SK-N-SH (cell line): ENCODE results near the gene GGTLC1. TPM values are rescaled to one million over a fixed set of nuclear protein-coding genes. Genes with fewer than 3 reads are reported as not detected.

Experiments used
- CTCF ChIA-PET: fragments of 300-600, 350-600 bp; formaldehyde crosslinking; extraction: SDS; loops from one replicate; lab custom pipeline; 2021; lab: Yijun Ruan, JAX
- POLR2A ChIA-PET: fragments of 350-600 bp; sonication (Branson Sonifier 250); formaldehyde crosslinking; extraction: SDS; loops from one replicate; lab custom pipeline; 2020; ENCODE audit warnings: antibody characterized with exemption, inconsistent platforms; lab: Yijun Ruan, JAX
- DNase-seq: peaks from one replicate; pipeline ENCODE4 v3.0.0; 2012
- H2AFZ ChIP-seq: fragments of 200-600 bp; sonication (generic); 2 replicates; pipeline ENCODE4 v1.8.1; 2016; ENCODE audit warnings: antibody characterized with exemption, mild to moderate bottlenecking, low read depth
- H3F3A ChIP-seq: fragments of 200-600 bp; sonication (generic); replicated peaks from 2 replicates; pipeline ENCODE3; 2016; ENCODE audit warnings: antibody characterized with exemption, mild to moderate bottlenecking; ENCODE audit not compliant: insufficient read depth
- H3K27ac ChIP-seq, 2 experiments: fragments of 200-500 bp in 1 of 2; fragments of 200-600 bp in 1 of 2; sonication (Bioruptor generic) in 1 of 2; sonication (generic), shearing (Covaris generic) in 1 of 2; 2 replicates each; pipeline versions ENCODE4 v1.5.1 to v1.6.1; 2014 to 2016; ENCODE audit warnings: low read depth in 2 of 2, inconsistent platforms in 1 of 2, low read length in 1 of 2, mild to moderate bottlenecking in 1 of 2, mixed read lengths in 1 of 2
- H3K27me3 ChIP-seq: fragments of 200-600 bp; sonication (generic), shearing (Covaris generic); 2 replicates; pipeline ENCODE4 v1.6.1; 2016; ENCODE audit warnings: mixed run types; ENCODE audit not compliant: insufficient read depth
- H3K36me3 ChIP-seq, 2 experiments: fragments of 200-500 bp in 1 of 2; fragments of 200-600 bp in 1 of 2; sonication (Bioruptor generic) in 1 of 2; sonication (generic) in 1 of 2; replicated peaks in 1 of 2; 2 replicates each; pipeline versions ENCODE3 to v1.5.1; 2014 to 2016; ENCODE audit warnings: low read length in 1 of 2, mild to moderate bottlenecking in 1 of 2; ENCODE audit not compliant: insufficient read depth in 2 of 2, control insufficient read depth in 1 of 2
- H3K4me1 ChIP-seq, 2 experiments: fragments of 200-500 bp in 1 of 2; fragments of 200-600 bp in 1 of 2; sonication (Bioruptor generic) in 1 of 2; sonication (generic), shearing (Covaris generic) in 1 of 2; 2 replicates each; pipeline versions ENCODE4 v1.5.1 to v1.6.1; 2014 to 2016; ENCODE audit warnings: low read depth in 1 of 2, low read length in 1 of 2, mixed run types in 1 of 2; ENCODE audit not compliant: insufficient read depth in 2 of 2, control insufficient read depth in 1 of 2
- H3K4me2 ChIP-seq: fragments of 200-600 bp; sonication (generic), shearing (Covaris generic); 2 replicates; pipeline ENCODE4 v1.6.1; 2017; ENCODE audit warnings: mixed run types
- H3K4me3 ChIP-seq, 2 experiments: fragments of 200-500 bp in 1 of 2; fragments of 200-600 bp in 1 of 2; sonication (Bioruptor generic) in 1 of 2; sonication (generic), shearing (Covaris generic) in 1 of 2; 2 replicates each; pipeline versions ENCODE4 v1.5.1 to v1.8.1; 2014 to 2016; ENCODE audit warnings: low read depth in 2 of 2, inconsistent platforms in 1 of 2, low read length in 1 of 2, mild to moderate bottlenecking in 1 of 2, mixed read lengths in 1 of 2, moderate library complexity in 1 of 2
- H3K79me2 ChIP-seq: fragments of 200-600 bp; sonication (generic); 2 replicates; pipeline ENCODE4 v1.8.1; 2017; ENCODE audit warnings: mild to moderate bottlenecking; ENCODE audit not compliant: insufficient read depth
- H3K9ac ChIP-seq: fragments of 200-600 bp; sonication (generic); 2 replicates; pipeline ENCODE4 v1.6.1; 2017; ENCODE audit warnings: mixed run types
- H3K9me2 ChIP-seq: fragments of 200-600 bp; sonication (generic); 2 replicates; pipeline ENCODE4 v1.6.1; 2017; ENCODE audit warnings: mixed run types
- H3K9me3 ChIP-seq: fragments of 200-600 bp; sonication (generic); 2 replicates; pipeline ENCODE4 v1.6.1; 2017; ENCODE audit warnings: mixed run types, mild to moderate bottlenecking, moderate library complexity
- H4K20me1 ChIP-seq: fragments of 200-600 bp; sonication (generic); 2 replicates; pipeline ENCODE4 v1.6.1; 2017; ENCODE audit warnings: mild to moderate bottlenecking, mixed run types; ENCODE audit not compliant: insufficient read depth
- CHD2 ChIP-seq: fragments of 150-350 bp; IDR thresholded peaks from 2 replicates; pipeline ENCODE4 v1.6.1; 2018; ENCODE audit warnings: low read length; ENCODE audit not compliant: partially characterized antibody
- CTCF ChIP-seq: fragments of 200-600 bp; sonication (generic); IDR thresholded peaks from 2 replicates; pipeline ENCODE4 v1.6.1; 2017; ENCODE audit warnings: antibody characterized with exemption, mild to moderate bottlenecking, moderate library complexity
- ELF1 ChIP-seq: IDR thresholded peaks from 2 replicates; pipeline ENCODE4 v1.4.0; 2012
- EZH2phosphoT487 ChIP-seq: fragments of 200-600 bp; sonication (generic); IDR thresholded peaks from 2 replicates; pipeline ENCODE4 v1.6.1; 2017; ENCODE audit warnings: low read depth, mixed run types, mild to moderate bottlenecking, antibody characterized with exemption, moderate library complexity, borderline replicate concordance
- FOXM1 ChIP-seq: IDR thresholded peaks from 2 replicates; pipeline ENCODE4 v1.4.0; 2012; ENCODE audit warnings: low read depth, mild to moderate bottlenecking
- GABPA ChIP-seq: IDR thresholded peaks from 2 replicates; pipeline ENCODE4 v1.4.0; 2012; ENCODE audit warnings: low read depth, mild to moderate bottlenecking
- JUND ChIP-seq: IDR thresholded peaks from 2 replicates; pipeline ENCODE4 v1.4.0; 2012
- NFIC ChIP-seq: IDR thresholded peaks from 2 replicates; pipeline ENCODE4 v1.4.0; 2012; ENCODE audit warnings: borderline replicate concordance
- NRF1 ChIP-seq: IDR thresholded peaks from 2 replicates; pipeline ENCODE4 v1.6.1; 2012; ENCODE audit warnings: low read depth, mild to moderate bottlenecking, low read length
- PBX3 ChIP-seq: IDR thresholded peaks from 2 replicates; pipeline ENCODE4; 2012
- RCOR1 ChIP-seq: fragments of 150-350 bp; IDR thresholded peaks from 2 replicates; pipeline ENCODE4 v1.6.1; 2017; ENCODE audit warnings: antibody characterized with exemption, low read length
- REST ChIP-seq: IDR thresholded peaks from 2 replicates; pipeline ENCODE4 v1.6.1; 2012; ENCODE audit warnings: mild to moderate bottlenecking, low read depth, low read length, moderate library complexity
- RFX5 ChIP-seq: IDR thresholded peaks from 2 replicates; pipeline ENCODE4 v1.6.1; 2012; ENCODE audit warnings: mild to moderate bottlenecking, improper control_type of control experiment, low read length
- TAF1 ChIP-seq: IDR thresholded peaks from 2 replicates; pipeline ENCODE4 v1.6.1; 2012; ENCODE audit warnings: low read depth, mild to moderate bottlenecking, low read length, moderate library complexity, borderline replicate concordance
- TCF12 ChIP-seq: IDR thresholded peaks from 2 replicates; pipeline ENCODE4 v1.4.0; 2012
- TEAD4 ChIP-seq: IDR thresholded peaks from 2 replicates; pipeline ENCODE4 v1.4.0; 2012; ENCODE audit warnings: mild to moderate bottlenecking, borderline replicate concordance; ENCODE audit not compliant: insufficient read depth
- WGBS: methylation state at CpG from one replicate; pipeline ENCODE4 v1.1.6; 2017; ENCODE audit warnings: low lambda C conversion rate; 5-methylcytosine and 5-hydroxymethylcytosine counted together
- polyA plus RNA-seq, 3 experiments: library from polyadenylated mRNA; depleted of rRNA; stranded (reverse); fragments of >200 nt; gene quantifications; 2 replicates each; pipeline ENCODE4 v1.2.3, GENCODE V29; 2012

GGTLC1 gene
- polyA plus RNA-seq, 1 of the 3 experiments (the other 2 are of a cell fraction) = not detected

- H3K27me3 ChIP-seq = no peaks in the 10 kb centered on the region
- TF ChIP-seq FOXM1 (no peak), RCOR1 (no peak), PBX3 (no peak), REST (no peak), TCF12 (no peak), ELF1 (no peak), CTCF (no peak), RFX5 (no peak), TEAD4 (no peak), EZH2phosphoT487 (no peak), NRF1 (no peak), TAF1 (no peak)
- H3K9me2 ChIP-seq = no peaks in the 10 kb centered on the region
- ChIA-PET POLR2A (no interaction called here), CTCF (interaction anchor here (0.9 kb wide), 1 partner anchor 9 kb away, joined by 4 read pairs; no protein-coding TSS in a partner anchor)
- no peaks in the 10 kb centered on the region for H3K4me1 ChIP-seq
- H3K36me3 ChIP-seq = no peaks in the 10 kb centered on the region
- H3K9me3 ChIP-seq = no peaks in the 10 kb centered on the region
- H3K27ac ChIP-seq = no peak overlapping the region
- 9% methylated on average over 3 of the region's 3 CpGs for WGBS
- no peaks in the 10 kb centered on the region for H3F3A ChIP-seq
- H3K9ac ChIP-seq = no peak overlapping the region
- no peak overlapping the region for H3K4me2 ChIP-seq
- H2AFZ ChIP-seq = no peak overlapping the region
- no peak for DNase-seq
- H3K4me3 ChIP-seq = no peak overlapping the region
- no peaks in the 10 kb centered on the region for H3K79me2 ChIP-seq
- H4K20me1 ChIP-seq = no peaks in the 10 kb centered on the region
Observed at GRCh38 chr20:23946206-23946605, 42.4 kb downstream of the GGTLC1 start.

- Histone ChIP-seq H3K9me2 (no peaks in the 10 kb centered on the region), H3K27me3 (no peaks in the 10 kb centered on the region), H3K4me2 (no peak overlapping the region), H3K9me3 (no peaks in the 10 kb centered on the region), H3K79me2 (no peaks in the 10 kb centered on the region), H3K4me1 (no peaks in the 10 kb centered on the region), H3K27ac (no peak overlapping the region), H3K4me3 (no peak overlapping the region), H4K20me1 (no peaks in the 10 kb centered on the region), H2AFZ (no peak overlapping the region), H3K36me3 (no peaks in the 10 kb centered on the region), H3K9ac (no peak overlapping the region), H3F3A (no peaks in the 10 kb centered on the region)
- TF ChIP-seq CTCF (no peak), PBX3 (no peak), TAF1 (no peak), NFIC (no peak), JUND (no peak), GABPA (no peak), CHD2 (no peak)
- POLR2A ChIA-PET = no interaction called here
- 19% methylated on average over 5 of the region's 5 CpGs for WGBS
- CTCF ChIA-PET = no interaction called here
- DNase-seq = no peak
Observed at GRCh38 chr20:23943304-23943703, 45.3 kb downstream of the GGTLC1 start.
